Activated CD4-positive, alpha-beta T cell treated with anti-CD3 and anti-CD28 coated beads, Interleukin-2, amount 10 ng/mL, durations not matched to agents 24 days and 14 days (primary cell): ENCODE data around the gene PIKFYVE. TPM values are rescaled to one million over a fixed set of nuclear protein-coding genes. Genes with fewer than 3 reads are reported as not detected.
"Not testable (repeated sequence)": the region's sequence is repeated elsewhere in the genome, so short reads cannot be mapped to it uniquely, and the experiment has no call there.

Source experiments
- DNase-seq: peaks from one replicate; pipeline ENCODE4 v3.0.0; 2022
- H3K27ac Mint-ChIP-seq: one replicate; pipeline ENCODE4 v1.8.0; 2022; ENCODE audit warnings: mild to moderate bottlenecking, mixed read lengths
- H3K27me3 Mint-ChIP-seq: one replicate; pipeline ENCODE4 v1.8.0; 2022; ENCODE audit warnings: mixed read lengths
- H3K36me3 Mint-ChIP-seq: one replicate; pipeline ENCODE4 v1.8.0; 2022; ENCODE audit warnings: low read depth, mild to moderate bottlenecking, mixed read lengths
- H3K4me1 Mint-ChIP-seq: one replicate; pipeline ENCODE4 v1.8.0; 2021; ENCODE audit warnings: mixed read lengths
- H3K4me3 Mint-ChIP-seq: one replicate; pipeline ENCODE4 v1.8.0; 2022; ENCODE audit warnings: mild to moderate bottlenecking, moderate library complexity, mixed read lengths
- H3K9me3 Mint-ChIP-seq: one replicate; pipeline ENCODE4 v1.8.0; 2021; ENCODE audit warnings: mixed read lengths
- intact Hi-C: fragments of 100-400 bp; cut with micrococcal nuclease; formaldehyde crosslinking; loops from one replicate; pipeline ENCODE4 v1.15.1; 2023
- total RNA-seq: library from RNA; stranded (reverse); gene quantifications from 2 replicates; pipeline ENCODE4 v1.2.3, GENCODE V29; 2022

Gene PIKFYVE
- total RNA-seq, 1 donor from 2014 or later: 29.4 TPM

DNA sequence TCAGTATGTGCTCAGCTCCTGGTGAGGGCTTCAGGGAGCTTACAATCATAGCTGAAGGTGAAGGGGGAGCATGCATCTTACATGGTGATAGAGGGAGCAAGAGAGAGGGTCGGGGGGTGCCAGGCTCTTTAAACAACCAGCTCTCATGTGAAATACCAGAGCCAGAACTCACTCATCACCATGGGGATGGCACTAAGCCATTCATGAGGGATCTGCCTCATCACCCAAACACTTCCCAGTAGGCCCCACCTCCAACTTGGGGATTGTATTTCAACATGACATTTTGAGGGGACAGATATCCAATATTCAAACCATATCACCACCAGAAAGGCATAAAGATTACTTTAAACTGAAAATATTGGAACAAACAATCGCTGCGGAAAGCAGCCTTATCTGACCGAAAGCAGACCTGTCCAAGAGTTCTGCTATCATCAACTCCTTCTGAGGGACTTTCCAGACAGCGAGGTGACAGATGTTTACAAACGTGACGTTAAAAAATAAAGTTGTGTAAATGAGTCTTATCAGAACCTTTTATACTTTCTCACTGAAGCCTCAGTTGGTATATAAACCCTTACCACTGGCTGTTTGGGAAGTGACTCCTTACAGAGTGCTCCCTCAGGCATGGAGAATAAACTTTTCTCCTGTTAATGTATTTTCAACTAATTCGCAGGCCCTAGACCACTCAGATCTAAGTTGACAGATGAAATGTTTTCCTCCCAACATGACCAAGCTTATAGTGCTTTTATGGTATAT is 105.0 kb downstream of the PIKFYVE start:
- Mint-ChIP-seq H3K4me3 (no peak overlapping the region), H3K27me3 (peaks cover 9% of the 10 kb centered on the region), H3K27ac (no peak overlapping the region), H3K9me3 (peaks cover 5% of the 10 kb centered on the region), H3K36me3 (no peaks in the 10 kb centered on the region), H3K4me1 (no peaks in the 10 kb centered on the region)
- DNase-seq: peak; percentile 48
- intact Hi-C loops: no loop called here

DNA sequence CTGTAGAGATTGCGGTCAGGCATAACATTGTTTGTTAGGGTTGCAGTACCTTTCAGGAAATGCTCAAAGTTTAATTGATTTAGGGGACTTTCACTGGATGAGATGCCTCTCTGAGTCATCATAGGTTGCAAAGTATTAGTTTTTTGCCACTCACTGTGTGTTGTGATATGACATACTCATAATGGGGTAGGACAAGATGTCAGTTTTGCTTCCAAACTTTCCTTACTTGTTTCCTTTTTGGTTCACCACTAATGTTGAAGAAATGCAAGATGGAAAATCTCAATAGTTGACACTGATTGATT is 105.5 kb downstream of the PIKFYVE start:
- no peak for DNase-seq
- H3K4me3 Mint-ChIP-seq: no peak overlapping the region
- intact Hi-C loops: no loop called here
- H3K27ac Mint-ChIP-seq: no peak overlapping the region
- no peaks in the 10 kb centered on the region for H3K36me3 Mint-ChIP-seq
- peaks cover 5% of the 10 kb centered on the region for H3K9me3 Mint-ChIP-seq
- no peaks in the 10 kb centered on the region for H3K4me1 Mint-ChIP-seq
- peaks cover 8% of the 10 kb centered on the region for H3K27me3 Mint-ChIP-seq

DNA sequence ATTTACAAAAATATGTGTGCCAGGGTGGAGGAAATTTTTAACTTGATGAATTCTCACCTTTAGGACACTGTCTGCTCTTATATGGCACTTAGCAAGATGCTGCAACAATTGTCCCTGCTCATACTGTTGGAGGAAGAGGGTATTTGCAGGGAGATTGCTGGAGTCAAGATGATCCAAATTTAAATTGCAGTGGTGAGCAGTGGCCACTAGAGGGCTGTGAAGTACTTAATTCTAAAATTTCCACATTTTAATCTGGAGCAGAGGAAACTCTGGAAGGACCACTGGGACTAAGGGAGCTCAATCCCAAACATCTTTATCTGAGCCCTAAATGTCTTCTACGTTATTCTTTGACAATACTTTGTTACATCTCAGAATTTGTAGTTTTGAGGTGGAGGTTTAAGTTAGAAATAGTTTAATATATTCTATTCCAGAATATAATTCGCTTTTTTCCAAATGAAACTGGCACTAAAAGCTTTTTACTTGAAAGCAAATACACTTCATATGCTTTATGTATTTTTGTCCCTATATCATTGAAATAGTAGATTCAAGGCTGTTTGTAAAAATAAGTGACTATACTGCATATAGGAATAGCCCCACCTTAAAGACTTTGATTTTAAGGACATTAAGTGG is 107.5 kb downstream of the PIKFYVE start:
- no peak overlapping the region for H3K27ac Mint-ChIP-seq
- intact Hi-C loops: no loop called here
- peaks cover 8% of the 10 kb centered on the region for H3K27me3 Mint-ChIP-seq
- no peak overlapping the region for H3K4me3 Mint-ChIP-seq
- no peaks in the 10 kb centered on the region for H3K9me3 Mint-ChIP-seq
- no peaks in the 10 kb centered on the region for H3K36me3 Mint-ChIP-seq
- DNase-seq: peak; percentile 73
- H3K4me1 Mint-ChIP-seq: no peaks in the 10 kb centered on the region

DNA sequence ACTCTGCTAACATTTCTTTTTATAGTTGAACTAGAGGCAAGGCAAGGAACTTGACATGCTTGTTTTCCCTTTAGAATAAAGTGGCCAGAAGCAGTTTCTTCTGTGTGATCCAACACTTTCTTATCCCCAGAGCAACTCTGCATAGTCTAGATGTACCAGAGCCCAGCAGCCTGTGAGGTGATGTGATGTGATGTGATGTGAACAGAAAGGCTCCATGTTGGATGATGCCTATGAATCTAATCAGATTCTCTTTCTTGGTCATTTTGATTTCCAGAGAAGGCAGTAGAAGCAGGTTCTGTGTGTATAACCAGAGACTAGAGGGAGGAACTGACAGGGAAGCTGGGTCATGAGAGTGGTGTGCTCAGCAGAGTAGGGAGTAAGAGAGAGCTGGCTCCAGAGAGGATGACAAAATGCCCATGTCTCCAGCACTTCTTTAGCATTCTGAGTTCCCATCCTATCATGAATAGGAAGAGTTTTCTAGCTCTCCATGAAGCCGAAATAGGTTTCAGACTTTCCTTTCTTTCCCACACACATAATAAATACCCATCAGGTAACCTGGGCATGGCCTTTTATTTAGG is 109.5 kb downstream of the PIKFYVE start:
- Mint-ChIP-seq H3K4me1 (no peaks in the 10 kb centered on the region), H3K36me3 (no peaks in the 10 kb centered on the region), H3K4me3 (no peak overlapping the region), H3K27ac (no peak overlapping the region), H3K9me3 (no peaks in the 10 kb centered on the region), H3K27me3 (peaks cover 6% of the 10 kb centered on the region)
- peak; percentile 41 for DNase-seq
- intact Hi-C loops: no loop called here

DNA sequence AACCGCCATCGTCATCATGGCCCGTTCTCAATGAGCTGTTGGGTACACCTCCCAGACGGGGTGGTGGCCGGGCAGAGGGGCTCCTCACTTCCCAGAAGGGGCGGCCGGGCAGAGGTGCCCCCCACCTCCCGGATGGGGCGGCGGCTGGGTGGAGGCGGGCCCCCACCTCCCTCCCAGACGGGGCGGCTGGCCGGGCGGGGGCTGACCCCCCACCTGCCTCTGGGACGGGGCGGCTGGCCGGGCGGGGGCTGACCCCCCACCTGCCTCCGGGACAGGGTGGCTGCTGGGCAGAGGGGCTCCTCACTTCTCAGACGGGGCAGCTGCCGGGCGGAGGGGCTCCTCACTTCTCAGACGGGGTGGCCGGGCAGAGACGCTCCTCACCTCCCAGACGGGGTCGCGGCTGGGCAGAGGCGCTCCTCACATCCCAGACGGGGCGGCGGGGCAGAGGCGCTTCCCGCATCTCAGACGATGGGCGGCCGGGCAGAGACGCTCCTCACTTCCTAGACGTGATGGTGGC is 111.3 kb downstream of the PIKFYVE start:
- H3K36me3 Mint-ChIP-seq, intact Hi-C loops, H3K4me1 Mint-ChIP-seq, H3K4me3 Mint-ChIP-seq, H3K27ac Mint-ChIP-seq, DNase-seq, H3K9me3 Mint-ChIP-seq: not testable (repeated sequence)
- peaks cover 12% of the 10 kb centered on the region for H3K27me3 Mint-ChIP-seq

DNA sequence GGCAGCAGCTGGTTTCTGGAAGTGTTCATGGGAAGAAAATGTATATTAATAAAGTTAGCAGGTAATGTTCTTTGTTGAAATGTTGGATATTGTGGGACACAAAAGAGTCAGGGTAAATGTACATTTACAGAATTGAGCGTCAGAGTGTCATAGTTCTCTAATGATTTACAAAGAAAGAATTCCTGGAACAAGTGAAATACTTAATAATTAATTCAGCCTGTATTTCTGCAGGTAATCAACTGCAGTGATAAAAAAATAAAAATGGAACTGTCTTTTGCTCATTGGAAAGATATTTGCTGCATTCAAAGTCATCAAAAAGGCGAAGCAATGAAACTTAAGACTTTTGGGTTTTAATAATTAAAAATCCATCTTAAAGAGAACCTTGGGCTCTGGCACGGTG is 113.1 kb downstream of the PIKFYVE start:
- Mint-ChIP-seq H3K9me3 (no peaks in the 10 kb centered on the region), H3K27me3 (peaks cover 22% of the 10 kb centered on the region), H3K36me3 (no peaks in the 10 kb centered on the region), H3K4me1 (no peaks in the 10 kb centered on the region), H3K4me3 (no peak overlapping the region), H3K27ac (no peak overlapping the region)
- intact Hi-C loops: no loop called here
- no peak for DNase-seq

DNA sequence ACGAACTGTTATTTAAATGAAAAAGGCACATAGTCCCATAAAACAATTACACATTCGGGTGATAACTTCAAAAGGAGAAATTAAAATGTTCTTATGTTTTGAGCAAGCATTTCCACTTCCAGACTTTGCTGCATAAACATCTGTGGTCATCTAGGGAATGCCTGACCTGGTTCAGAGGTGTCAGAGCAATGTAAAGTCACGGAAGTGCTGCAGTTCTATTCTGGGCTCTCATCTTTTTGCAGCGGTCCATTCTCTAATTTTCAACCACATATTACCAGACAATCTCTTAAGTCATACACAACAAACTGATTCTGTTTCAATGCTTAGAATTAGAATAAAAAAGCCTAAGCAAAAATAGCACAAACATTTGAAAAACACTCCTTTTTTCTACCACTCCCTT is 118.6 kb downstream of the PIKFYVE start:
- H3K27ac Mint-ChIP-seq: no peak overlapping the region
- no peaks in the 10 kb centered on the region for H3K9me3 Mint-ChIP-seq
- H3K27me3 Mint-ChIP-seq: peaks cover 25% of the 10 kb centered on the region
- H3K4me3 Mint-ChIP-seq: no peak overlapping the region
- intact Hi-C loops: no loop called here
- H3K4me1 Mint-ChIP-seq: no peaks in the 10 kb centered on the region
- no peak for DNase-seq
- H3K36me3 Mint-ChIP-seq: no peaks in the 10 kb centered on the region

DNA sequence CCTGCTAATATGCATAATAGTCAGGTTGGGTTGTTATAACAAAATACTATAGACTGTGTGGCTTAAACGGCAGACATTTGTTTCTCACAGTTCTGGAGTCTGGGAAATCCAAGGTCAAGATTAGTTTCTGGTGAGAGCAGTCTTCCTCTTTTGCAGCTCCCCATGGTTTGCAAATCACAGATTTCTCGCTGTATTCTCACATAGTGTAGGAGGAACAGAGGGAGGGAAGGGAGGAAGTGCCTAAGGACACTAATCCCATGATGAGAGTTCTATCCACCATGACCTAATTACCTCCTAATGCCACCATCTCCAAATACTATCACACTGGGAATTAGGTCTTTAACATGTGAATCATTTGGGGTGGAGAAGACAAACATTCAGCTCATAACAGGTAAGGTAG is 120.5 kb downstream of the PIKFYVE start:
- Mint-ChIP-seq H3K4me1 (no peaks in the 10 kb centered on the region), H3K4me3 (no peak overlapping the region), H3K36me3 (no peaks in the 10 kb centered on the region), H3K27me3 (peaks cover 28% of the 10 kb centered on the region), H3K9me3 (no peaks in the 10 kb centered on the region), H3K27ac (no peak overlapping the region)
- no peak for DNase-seq
- intact Hi-C loops: no loop called here

DNA sequence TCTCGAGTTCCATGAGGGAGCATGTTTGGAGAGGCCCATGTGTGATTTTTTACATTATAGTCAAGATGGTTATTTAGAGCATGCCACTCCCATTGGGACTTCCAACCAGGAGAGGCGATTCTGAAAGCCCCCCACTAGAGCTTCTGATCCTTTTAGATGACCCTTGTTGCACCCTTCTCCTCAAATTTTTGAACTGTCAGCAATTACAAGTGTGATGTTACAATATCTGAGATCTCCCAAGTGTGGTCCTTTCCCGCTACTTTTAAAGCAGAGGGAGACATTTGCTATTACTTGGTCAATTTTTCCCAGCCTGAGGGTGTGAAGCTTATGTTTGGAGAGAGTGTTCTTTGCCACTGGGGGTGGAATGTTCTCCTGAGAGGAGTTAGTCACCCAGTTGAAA is 123.9 kb downstream of the PIKFYVE start:
- intact Hi-C loops: loop anchor here (5.0 kb wide), 1 partner anchor 1807 kb away; no protein-coding TSS in a partner anchor
- no peaks in the 10 kb centered on the region for H3K9me3 Mint-ChIP-seq
- H3K27ac Mint-ChIP-seq: no peak overlapping the region
- DNase-seq: no peak
- peaks cover 12% of the 10 kb centered on the region for H3K27me3 Mint-ChIP-seq
- H3K4me3 Mint-ChIP-seq: no peak overlapping the region
- no peaks in the 10 kb centered on the region for H3K4me1 Mint-ChIP-seq
- no peaks in the 10 kb centered on the region for H3K36me3 Mint-ChIP-seq

DNA sequence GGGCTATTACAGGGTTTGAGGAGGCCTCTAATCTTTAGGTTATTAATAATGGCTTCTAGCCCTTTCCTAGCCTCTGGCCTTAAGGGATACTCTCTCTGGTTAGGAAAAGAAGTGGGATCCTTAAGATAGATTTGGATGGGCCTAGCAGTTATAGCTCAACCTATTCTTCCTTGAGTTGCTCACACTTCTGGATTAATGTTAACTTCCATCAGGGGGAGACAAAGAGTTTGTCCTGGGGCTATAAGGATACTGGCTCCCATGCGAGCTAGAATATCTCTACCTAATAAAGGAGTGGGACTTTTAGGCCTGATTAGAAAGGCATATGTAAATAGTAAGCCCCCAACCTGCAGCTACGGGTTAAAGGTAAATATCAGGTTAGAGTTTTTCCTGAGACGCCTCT is 126.2 kb downstream of the PIKFYVE start:
- Mint-ChIP-seq H3K27ac (no peak overlapping the region), H3K9me3 (no peaks in the 10 kb centered on the region), H3K36me3 (no peaks in the 10 kb centered on the region), H3K27me3 (peaks cover 8% of the 10 kb centered on the region), H3K4me3 (no peak overlapping the region), H3K4me1 (peaks cover 5% of the 10 kb centered on the region)
- intact Hi-C loops: loop anchor here (5.0 kb wide), 1 partner anchor 1805 kb away; no protein-coding TSS in a partner anchor
- no peak for DNase-seq

DNA sequence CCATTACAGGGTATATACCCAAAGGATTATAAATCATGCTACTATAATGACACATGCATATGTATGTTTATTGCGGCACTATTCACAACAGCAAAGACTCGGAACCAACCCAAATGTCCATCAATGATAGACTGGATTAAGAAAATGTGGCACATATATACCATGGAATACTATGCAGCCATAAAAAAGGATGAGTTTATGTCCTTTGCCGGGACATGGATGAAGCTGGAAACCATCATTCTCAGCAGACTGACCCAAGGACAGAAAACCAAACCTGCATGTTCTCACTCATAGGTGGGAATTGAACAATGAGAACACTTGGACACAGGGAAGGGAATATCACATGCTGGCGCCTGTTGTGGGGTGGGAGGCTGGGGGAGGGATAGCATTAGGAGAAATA is 130.7 kb downstream of the PIKFYVE start:
- H3K36me3 Mint-ChIP-seq, H3K9me3 Mint-ChIP-seq, H3K27ac Mint-ChIP-seq, H3K4me1 Mint-ChIP-seq, H3K4me3 Mint-ChIP-seq, DNase-seq: not testable (repeated sequence)
- intact Hi-C loops: loop anchor here (5.0 kb wide), 2 partner anchors 811 to 1026 kb away; partner anchors contain the start of gene MAP2
- peaks cover 14% of the 10 kb centered on the region for H3K27me3 Mint-ChIP-seq

DNA sequence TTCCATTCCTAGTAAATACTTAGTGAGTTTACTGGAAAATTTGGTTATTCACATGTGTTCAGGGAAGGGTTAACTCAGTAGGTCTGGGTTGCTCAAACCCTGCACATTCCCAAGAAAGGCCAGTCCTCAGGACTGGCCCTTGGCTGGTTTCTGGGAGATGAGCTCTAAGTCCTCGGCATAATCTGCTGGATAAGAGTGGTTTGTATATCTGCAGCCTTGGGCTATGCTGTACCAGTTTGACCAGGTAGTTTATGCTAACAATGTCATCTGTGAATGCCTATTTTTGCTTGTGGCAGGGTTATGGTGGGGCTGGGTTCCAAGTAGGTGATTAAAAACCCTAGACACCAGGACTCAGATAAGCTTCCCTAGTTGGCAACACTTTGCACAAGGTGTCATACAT is 133.1 kb downstream of the PIKFYVE start:
- intact Hi-C loops: loop anchor here (5.0 kb wide), 2 partner anchors 808 to 1023 kb away; partner anchors contain the start of gene MAP2

DNA sequence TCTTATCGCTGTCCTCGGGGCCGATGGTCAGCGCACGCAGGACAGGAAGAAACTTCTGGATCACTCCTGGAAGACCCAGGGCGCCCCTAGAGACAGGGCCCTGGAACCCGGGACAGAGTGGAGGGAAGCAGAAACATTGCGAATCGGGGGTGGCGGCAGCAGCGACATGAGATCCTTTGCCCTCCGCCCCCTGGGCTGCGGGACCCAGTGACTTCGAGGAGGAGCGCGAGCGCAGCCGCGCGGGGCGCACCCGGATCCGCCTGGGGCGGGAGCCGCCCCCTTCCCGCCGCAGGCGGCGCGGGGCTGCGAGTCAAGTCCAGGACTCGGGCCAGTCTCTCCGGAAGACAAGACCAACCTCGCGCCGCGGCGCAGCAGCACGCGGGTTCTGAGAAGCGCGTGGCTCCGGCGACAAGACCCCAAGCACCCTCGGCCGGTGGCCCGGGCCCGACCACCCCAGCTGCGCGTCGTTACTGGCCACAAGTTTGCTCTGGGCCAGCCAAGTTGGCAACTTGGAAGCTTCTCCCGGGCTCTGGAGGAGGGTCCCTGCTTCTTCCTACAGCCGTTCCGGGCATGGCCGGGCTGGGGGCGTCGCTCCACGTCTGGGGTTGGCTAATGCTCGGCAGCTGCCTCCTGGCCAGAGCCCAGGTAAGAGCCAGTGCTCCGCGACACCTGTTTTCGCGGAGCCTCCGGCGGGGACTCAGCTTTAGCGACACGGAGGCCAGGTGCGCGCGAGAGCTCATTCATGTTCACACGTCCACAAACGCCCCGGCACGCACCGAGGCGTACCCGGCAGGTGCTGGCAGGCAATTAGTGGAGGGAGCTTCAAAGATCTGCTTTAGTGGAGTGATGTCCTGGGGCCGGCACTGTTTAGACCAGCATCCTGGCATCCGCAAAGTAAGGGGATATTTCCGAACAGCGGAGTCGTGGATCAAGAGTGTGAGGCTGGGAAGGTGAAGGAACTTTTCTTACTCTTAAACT is 140.7 kb downstream of the PIKFYVE start, which contains the start of gene PTH2R:
TSS of gene PTH2R (plus strand) at position 319 of the 978 bp plus-strand sequence. CDS start at position 571, 252 bp downstream.
- no peaks in the 10 kb centered on the region for H3K36me3 Mint-ChIP-seq
- no peaks in the 10 kb centered on the region for H3K4me1 Mint-ChIP-seq
- no peak for DNase-seq
- no peak within 1 kb of the TSS for H3K27ac Mint-ChIP-seq
- H3K9me3 Mint-ChIP-seq: no peaks in the 10 kb centered on the region
- intact Hi-C loops: loop anchor here (10.0 kb wide), 1 partner anchor 928 kb away; no protein-coding TSS in a partner anchor
- no peak within 1 kb of the TSS for H3K4me3 Mint-ChIP-seq
- peaks cover 67% of the 10 kb centered on the region for H3K27me3 Mint-ChIP-seq

More for the DNA sequence above, 133.1 kb downstream of the PIKFYVE start:
- peaks cover 5% of the 10 kb centered on the region for H3K4me1 Mint-ChIP-seq
- no peak for DNase-seq
- H3K27ac Mint-ChIP-seq: no peak overlapping the region
- peaks cover 31% of the 10 kb centered on the region for H3K27me3 Mint-ChIP-seq
- H3K36me3 Mint-ChIP-seq: no peaks in the 10 kb centered on the region
- no peaks in the 10 kb centered on the region for H3K9me3 Mint-ChIP-seq
- no peak overlapping the region for H3K4me3 Mint-ChIP-seq
